Measurements from ENCODE around the gene ZNF280C.
"Not testable (repeated sequence)": the region's sequence is repeated elsewhere in the genome, so short reads cannot be mapped to it uniquely, and the experiment has no call there.

ZNF280C gene

DNA sequence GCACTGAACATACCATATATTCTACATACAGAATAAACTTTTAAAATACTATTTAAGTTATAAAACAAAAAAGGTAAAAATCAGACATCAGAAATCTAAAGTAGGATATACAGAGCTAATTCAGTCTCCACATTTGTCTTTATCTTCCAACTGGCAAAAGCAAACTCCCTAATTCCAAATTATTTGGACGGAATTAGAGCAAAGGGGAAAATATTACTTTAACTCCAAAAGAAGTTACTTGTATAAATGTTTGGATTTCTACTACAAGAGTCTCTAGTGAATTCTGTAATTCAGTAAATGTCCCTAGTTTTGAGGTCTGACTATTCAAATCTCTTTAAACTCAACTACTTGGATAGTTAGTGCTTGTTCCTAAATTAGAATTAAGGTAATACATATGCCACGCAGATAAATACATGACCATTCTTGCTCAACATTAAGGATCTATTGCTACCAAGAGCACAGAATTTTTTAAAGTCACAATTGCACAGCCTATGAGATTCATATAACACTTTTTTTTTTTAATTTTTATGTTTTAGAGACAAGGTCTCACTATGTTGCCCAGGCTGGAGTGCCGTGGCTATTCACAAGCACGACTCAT is 7.3 kb downstream of the ZNF280C start:
- H3K4me3 ChIP-seq (ENCODE audit: low read depth, low read length) = no peak overlapping the region
- no peak for DNase-seq (ENCODE audit: low read depth)
- TF ChIP-seq, protein P1, sequence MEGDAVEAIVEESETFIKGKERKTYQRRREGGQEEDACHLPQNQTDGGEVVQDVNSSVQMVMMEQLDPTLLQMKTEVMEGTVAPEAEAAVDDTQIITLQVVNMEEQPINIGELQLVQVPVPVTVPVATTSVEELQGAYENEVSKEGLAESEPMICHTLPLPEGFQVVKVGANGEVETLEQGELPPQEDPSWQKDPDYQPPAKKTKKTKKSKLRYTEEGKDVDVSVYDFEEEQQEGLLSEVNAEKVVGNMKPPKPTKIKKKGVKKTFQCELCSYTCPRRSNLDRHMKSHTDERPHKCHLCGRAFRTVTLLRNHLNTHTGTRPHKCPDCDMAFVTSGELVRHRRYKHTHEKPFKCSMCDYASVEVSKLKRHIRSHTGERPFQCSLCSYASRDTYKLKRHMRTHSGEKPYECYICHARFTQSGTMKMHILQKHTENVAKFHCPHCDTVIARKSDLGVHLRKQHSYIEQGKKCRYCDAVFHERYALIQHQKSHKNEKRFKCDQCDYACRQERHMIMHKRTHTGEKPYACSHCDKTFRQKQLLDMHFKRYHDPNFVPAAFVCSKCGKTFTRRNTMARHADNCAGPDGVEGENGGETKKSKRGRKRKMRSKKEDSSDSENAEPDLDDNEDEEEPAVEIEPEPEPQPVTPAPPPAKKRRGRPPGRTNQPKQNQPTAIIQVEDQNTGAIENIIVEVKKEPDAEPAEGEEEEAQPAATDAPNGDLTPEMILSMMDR (conservative IDR thresholded peaks at IDR 0.05; ENCODE audit: low read depth, low read length) = no peak

- no peak overlapping the region for H3K4me3 ChIP-seq (ENCODE audit: low read depth, low read length)
- DNase-seq (ENCODE audit: low read depth) = peak; percentile 24
- TF ChIP-seq, protein P1 (conservative IDR thresholded peaks at IDR 0.05; ENCODE audit: low read depth, low read length) = no peak
Measured at GRCh38 chrX:130260316-130260715, 8.4 kb downstream of the ZNF280C start.

DNA sequence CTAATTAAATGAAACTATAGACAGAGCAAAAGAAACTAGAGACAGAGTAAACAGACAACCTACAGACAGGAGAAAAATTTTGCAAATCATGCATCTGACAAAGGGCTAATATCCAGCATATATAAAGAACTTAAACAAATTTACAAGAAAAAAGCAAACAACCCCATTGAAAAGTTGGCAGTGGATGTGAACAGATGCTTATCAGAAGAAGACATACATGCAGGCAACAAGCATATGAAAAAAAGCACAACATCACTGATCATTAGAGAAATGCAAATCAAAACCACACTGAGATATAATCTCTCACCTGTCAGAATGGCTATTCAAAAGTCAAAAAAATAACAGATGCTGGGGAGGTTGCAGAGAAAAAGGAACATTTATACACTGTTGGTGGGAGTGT is 14.8 kb downstream of the ZNF280C start:
- TF ChIP-seq, protein P1 (conservative IDR thresholded peaks at IDR 0.05; ENCODE audit: low read depth, low read length) = no peak
- DNase-seq (ENCODE audit: low read depth) = no peak
- H3K4me3 ChIP-seq (ENCODE audit: low read depth, low read length) = no peak overlapping the region

DNA sequence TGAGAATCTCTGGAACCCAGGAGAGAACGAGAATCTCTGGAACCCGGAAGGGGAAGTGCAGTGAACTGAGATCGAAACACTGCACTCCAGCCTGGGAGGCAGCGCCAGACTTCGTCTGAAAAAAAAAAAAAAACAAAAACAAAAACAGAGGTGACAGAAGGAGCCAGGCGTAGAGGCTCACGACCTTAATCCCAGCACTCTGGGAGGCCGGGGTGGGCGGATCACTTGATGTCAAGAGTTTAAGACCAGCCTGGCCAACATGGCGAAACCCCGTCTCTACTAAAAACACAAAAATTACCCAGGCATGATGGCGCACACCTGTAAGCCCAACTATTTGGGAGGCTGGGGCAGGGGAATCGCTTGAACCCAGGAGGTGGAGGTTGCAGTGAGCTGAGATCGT is 17.0 kb downstream of the ZNF280C start:
- H3K4me3 ChIP-seq (ENCODE audit: low read depth, low read length) = no peak overlapping the region
- no peak for DNase-seq (ENCODE audit: low read depth)
- TF ChIP-seq, protein P1 (conservative IDR thresholded peaks at IDR 0.05; ENCODE audit: low read depth, low read length) = no peak

DNA sequence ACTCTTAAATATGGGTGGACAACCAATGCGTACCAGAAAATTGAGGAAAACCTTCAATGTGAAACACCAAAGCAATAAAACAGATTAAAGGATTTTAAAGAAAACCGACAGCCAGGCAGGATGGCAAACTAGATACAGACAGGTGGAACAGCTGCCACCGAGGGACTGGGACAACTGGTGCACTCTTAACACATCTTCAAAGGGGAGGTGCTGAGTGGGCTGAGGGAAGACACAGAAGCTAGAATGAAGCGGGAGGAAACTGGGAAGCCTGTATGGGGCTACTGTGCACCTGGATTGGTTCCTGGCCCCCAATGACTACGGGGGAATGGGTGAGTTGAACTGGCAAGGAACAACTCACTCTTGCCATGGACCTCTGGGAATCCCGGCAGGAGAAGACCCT is 20.7 kb downstream of the ZNF280C start:
- TF ChIP-seq, protein P1 (conservative IDR thresholded peaks at IDR 0.05; ENCODE audit: low read depth, low read length) = no peak
- no peak for DNase-seq (ENCODE audit: low read depth)
- H3K4me3 ChIP-seq (ENCODE audit: low read depth, low read length) = no peak overlapping the region

DNA sequence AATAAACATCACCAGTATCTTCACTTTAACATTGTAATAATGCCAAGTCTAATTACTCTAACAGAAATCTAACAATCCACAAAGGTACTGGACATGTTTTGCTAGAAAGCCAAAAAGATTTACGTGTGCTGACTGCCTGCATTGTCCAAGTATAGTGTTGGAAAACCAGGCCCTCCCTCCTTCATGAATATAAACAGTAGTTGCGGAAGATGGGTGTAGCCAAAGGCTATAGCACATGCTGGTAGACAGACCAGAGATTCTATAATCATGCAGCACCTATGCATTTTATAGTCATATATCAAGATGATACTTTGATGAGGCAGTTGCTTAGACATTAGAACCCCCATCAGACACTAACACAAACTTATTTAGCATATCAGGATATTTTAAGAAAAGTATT is 22.6 kb downstream of the ZNF280C start:
- TF ChIP-seq, protein P1 (conservative IDR thresholded peaks at IDR 0.05; ENCODE audit: low read depth, low read length) = no peak
- no peak for DNase-seq (ENCODE audit: low read depth)
- no peak overlapping the region for H3K4me3 ChIP-seq (ENCODE audit: low read depth, low read length)

GRCh38 chrX:130245441-130245840 is 23.3 kb downstream of the ZNF280C start:
- DNase-seq (ENCODE audit: low read depth) = peak; percentile 78
- no peak overlapping the region for H3K4me3 ChIP-seq (ENCODE audit: low read depth, low read length)
- TF ChIP-seq, protein P1 (conservative IDR thresholded peaks at IDR 0.05; ENCODE audit: low read depth, low read length) = no peak

GRCh38 chrX:130231184-130231583 is 37.5 kb downstream of the ZNF280C start:
- H3K4me3 ChIP-seq (ENCODE audit: low read depth, low read length); DNase-seq (ENCODE audit: low read depth): not testable (repeated sequence)
